HEK293 (cell line): ENCODE measurements around the gene PRKAG2.

ENCODE experiments used
- CTCF ChIA-PET: fragments of 350-600 bp; formaldehyde crosslinking; extraction: SDS; loops from one replicate; lab custom pipeline; 2021; ENCODE audit warnings: antibody characterized with exemption; lab: Yijun Ruan, JAX
- POLR2A ChIA-PET: fragments of 300-600 bp; formaldehyde crosslinking; extraction: SDS; loops from one replicate; lab custom pipeline; 2020; ENCODE audit warnings: antibody characterized with exemption, inconsistent platforms; lab: Yijun Ruan, JAX
- H3K27ac ChIP-seq: fragments of 200-500 bp; sonication (Bioruptor generic); 2 replicates; pipeline ENCODE4 v1.5.1; 2014; ENCODE audit warnings: low read depth, low read length, control low read depth, inconsistent platforms; ENCODE audit errors: extremely low read depth
- H3K36me3 ChIP-seq, 2 experiments: fragments of 200-500 bp in 1 of 2; sonication (Bioruptor generic) in 1 of 2; 1 replicate in 1 of 2; 2 replicates in 1 of 2; pipeline ENCODE4 v1.5.1; 2014 to 2017; ENCODE audit warnings: inconsistent platforms in 2 of 2, low read length in 2 of 2; ENCODE audit not compliant: control insufficient read depth in 2 of 2, insufficient read depth in 1 of 2
- H3K4me1 ChIP-seq: fragments of 200-500 bp; sonication (Bioruptor generic); 2 replicates; pipeline ENCODE4 v1.5.1; 2014; ENCODE audit warnings: mild to moderate bottlenecking, low read length, inconsistent platforms; ENCODE audit not compliant: control insufficient read depth, insufficient read depth
- H3K4me3 ChIP-seq: 2 replicates; pipeline ENCODE4 v1.5.1; 2011; ENCODE audit warnings: low read depth, mild to moderate bottlenecking, control low read depth, low read length, moderate library complexity
- H3K9me3 ChIP-seq: fragments of 200-500 bp; sonication (Bioruptor generic); 2 replicates; pipeline ENCODE4 v1.5.1; 2014; ENCODE audit warnings: low read depth, low read length, inconsistent platforms; ENCODE audit not compliant: control insufficient read depth, insufficient read depth
- EGR2 ChIP-seq: fragments of 450-650 bp; formaldehyde crosslinking; IDR thresholded peaks from 2 replicates; pipeline ENCODE4 v1.5.1; 2016; ENCODE audit warnings: low read depth, missing biosample characterization, missing genetic modification characterization
- KLF8 ChIP-seq: fragments of 450-650 bp; formaldehyde crosslinking; IDR thresholded peaks from 2 replicates; pipeline ENCODE4 v1.5.1; 2016; ENCODE audit warnings: missing biosample characterization, missing genetic modification characterization
- OSR2 ChIP-seq: fragments of 450-650 bp; formaldehyde crosslinking; IDR thresholded peaks from 2 replicates; pipeline ENCODE4 v1.5.1; 2016; ENCODE audit warnings: missing biosample characterization, missing genetic modification characterization
- PRDM2 ChIP-seq: fragments of 450-650 bp; formaldehyde crosslinking; IDR thresholded peaks from 2 replicates; pipeline ENCODE4 v1.5.1; 2016; ENCODE audit warnings: missing biosample characterization, missing genetic modification characterization, borderline replicate concordance
- RBAK ChIP-seq: fragments of 450-650 bp; formaldehyde crosslinking; IDR thresholded peaks from 2 replicates; pipeline ENCODE4 v1.5.1; 2016; ENCODE audit warnings: missing biosample characterization, missing genetic modification characterization
- SCRT1 ChIP-seq: fragments of 450-650 bp; formaldehyde crosslinking; IDR thresholded peaks from 2 replicates; pipeline ENCODE4 v1.5.1; 2016; ENCODE audit warnings: missing biosample characterization, missing genetic modification characterization, borderline replicate concordance
- SCRT2 ChIP-seq: fragments of 450-650 bp; formaldehyde crosslinking; IDR thresholded peaks from 2 replicates; pipeline ENCODE4 v1.5.1; 2016; ENCODE audit warnings: missing biosample characterization, missing genetic modification characterization
- ZNF2 ChIP-seq: fragments of 450-650 bp; formaldehyde crosslinking; IDR thresholded peaks from 2 replicates; pipeline ENCODE4 v1.5.1; 2016; ENCODE audit warnings: missing biosample characterization, missing genetic modification characterization
- ZNF214 ChIP-seq: fragments of 450-650 bp; formaldehyde crosslinking; IDR thresholded peaks from 2 replicates; pipeline ENCODE4 v1.5.1; 2017; ENCODE audit warnings: missing biosample characterization, mild to moderate bottlenecking, missing genetic modification characterization, borderline replicate concordance
- ZNF223 ChIP-seq: fragments of 450-650 bp; formaldehyde crosslinking; IDR thresholded peaks from 2 replicates; pipeline ENCODE4 v1.5.1; 2016; ENCODE audit warnings: missing biosample characterization, missing genetic modification characterization
- ZNF280C ChIP-seq: fragments of 450-650 bp; formaldehyde crosslinking; IDR thresholded peaks from 2 replicates; pipeline ENCODE4 v1.5.1; 2016; ENCODE audit warnings: missing biosample characterization, missing genetic modification characterization
- ZNF473 ChIP-seq: fragments of 450-650 bp; formaldehyde crosslinking; IDR thresholded peaks from 2 replicates; pipeline ENCODE4 v1.5.1; 2017; ENCODE audit warnings: missing biosample characterization, missing genetic modification characterization
- ZNF654 ChIP-seq: fragments of 450-650 bp; formaldehyde crosslinking; IDR thresholded peaks from 2 replicates; pipeline ENCODE4 v1.5.1; 2016; ENCODE audit warnings: low read depth, missing biosample characterization, missing genetic modification characterization
- ZNF660 ChIP-seq: fragments of 450-650 bp; IDR thresholded peaks from 2 replicates; pipeline ENCODE4 v1.5.1; 2018; ENCODE audit warnings: missing biosample characterization, mild to moderate bottlenecking, missing genetic modification characterization
- ZNF76 ChIP-seq: fragments of 450-650 bp; formaldehyde crosslinking; IDR thresholded peaks from 2 replicates; pipeline ENCODE4; 2016; ENCODE audit warnings: low read depth, missing biosample characterization, missing genetic modification characterization, borderline replicate concordance
- ZNF768 ChIP-seq: fragments of 450-650 bp; formaldehyde crosslinking; IDR thresholded peaks from 2 replicates; pipeline ENCODE4 v1.5.1; 2018; ENCODE audit warnings: missing biosample characterization, mild to moderate bottlenecking, missing genetic modification characterization
- ZNF785 ChIP-seq: fragments of 450-650 bp; formaldehyde crosslinking; IDR thresholded peaks from 2 replicates; pipeline ENCODE4 v1.5.1; 2016; ENCODE audit warnings: missing biosample characterization, missing genetic modification characterization
- TF ChIP-seq, protein P1 (sequence below): fragments of 450-650 bp; formaldehyde crosslinking; IDR thresholded peaks from 2 replicates; pipeline ENCODE4 v1.5.1; 2016; ENCODE audit warnings: missing biosample characterization, missing genetic modification characterization

PRKAG2 gene

DNA sequence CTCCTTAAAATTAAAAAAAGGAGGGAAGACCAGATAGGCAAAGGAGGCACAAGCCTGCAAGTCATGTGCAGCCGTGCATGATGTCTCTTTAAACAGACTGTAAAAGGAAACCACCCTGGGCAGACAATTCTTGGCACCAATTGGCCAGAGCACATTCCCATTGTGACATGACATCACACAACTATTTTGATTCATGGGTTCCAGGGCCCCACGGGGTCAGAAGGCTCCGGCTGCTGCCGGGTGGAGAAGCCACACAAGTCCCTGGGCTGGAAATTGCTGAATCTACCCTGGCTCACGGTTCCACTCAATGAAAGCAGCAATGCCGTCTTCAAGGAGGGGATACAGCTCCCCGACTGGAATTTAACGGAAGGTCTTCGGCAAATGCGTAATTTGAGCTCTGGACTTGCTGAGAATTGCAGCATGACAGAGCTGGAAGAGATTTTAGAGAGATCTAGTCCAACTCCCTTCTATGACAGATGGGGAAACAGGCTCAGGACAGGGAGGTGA is 140.5 kb downstream of the PRKAG2 start (continued):
- TF ChIP-seq ZNF223 (tag by site-specific recombination) (no peak), ZNF280C (tag by site-specific recombination) (no peak), ZNF768 (tag by site-specific recombination) (no peak), ZNF473 (tag by site-specific recombination) (no peak), ZNF214 (no peak), RBAK (tag by site-specific recombination) (no peak)

GRCh38 chr7:151735851-151736402 is 141.0 kb downstream of the PRKAG2 start:
- Histone ChIP-seq H3K4me1 (no peaks in the 10 kb centered on the region), H3K27ac (no peak overlapping the region), H3K4me3 (peak overlapping the region; percentile 16), H3K36me3 (no peaks in the 10 kb centered on the region), H3K9me3 (no peaks in the 10 kb centered on the region)
- ChIA-PET CTCF (interaction anchor here (0.6 to 1.9 kb wide), 15 partner anchors 11 to 402 kb away, joined by 3 to 12 read pairs (median 4); no protein-coding TSS in a partner anchor), POLR2A (interaction anchor here (0.6 to 2.6 kb wide), 9 partner anchors 8 to 276 kb away, joined by 3 to 10 read pairs (median 3); no protein-coding TSS in a partner anchor)
- TF ChIP-seq EGR2 (tag by site-specific recombination): no peak
- TF ChIP-seq ZNF2 (tag by site-specific recombination): no peak
- TF ChIP-seq OSR2: peak; percentile 62; the same call in 1 of the 2 replicates
- no peak for TF ChIP-seq PRDM2 (tag by site-specific recombination)
- no peak for TF ChIP-seq ZNF785
- TF ChIP-seq KLF8 (tag by site-specific recombination): no peak
- peak; percentile 87 for TF ChIP-seq SCRT2
- TF ChIP-seq, protein P1, sequence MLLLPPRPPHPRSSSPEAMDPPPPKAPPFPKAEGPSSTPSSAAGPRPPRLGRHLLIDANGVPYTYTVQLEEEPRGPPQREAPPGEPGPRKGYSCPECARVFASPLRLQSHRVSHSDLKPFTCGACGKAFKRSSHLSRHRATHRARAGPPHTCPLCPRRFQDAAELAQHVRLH: no peak
- TF ChIP-seq SCRT1 (tag by site-specific recombination): peak; percentile 48; the same call in 1 of the 2 replicates
- TF ChIP-seq ZNF654: no peak
- no peak for TF ChIP-seq ZNF660 (tag by site-specific recombination)
- TF ChIP-seq ZNF76: no peak
